HEK293 (cell line): ENCODE results near the gene TOM1L2.

Experiments used
- CTCF ChIA-PET: fragments of 350-600 bp; formaldehyde crosslinking; extraction: SDS; loops from one replicate; lab custom pipeline; 2021; ENCODE audit warnings: antibody characterized with exemption; lab: Yijun Ruan, JAX
- POLR2A ChIA-PET: fragments of 300-600 bp; formaldehyde crosslinking; extraction: SDS; loops from one replicate; lab custom pipeline; 2020; ENCODE audit warnings: antibody characterized with exemption, inconsistent platforms; lab: Yijun Ruan, JAX
- H3K27ac ChIP-seq: fragments of 200-500 bp; sonication (Bioruptor generic); 2 replicates; pipeline ENCODE4 v1.5.1; 2014; ENCODE audit warnings: low read depth, low read length, control low read depth, inconsistent platforms; ENCODE audit errors: extremely low read depth
- H3K36me3 ChIP-seq, 2 experiments: fragments of 200-500 bp in 1 of 2; sonication (Bioruptor generic) in 1 of 2; 1 replicate in 1 of 2; 2 replicates in 1 of 2; pipeline ENCODE4 v1.5.1; 2014 to 2017; ENCODE audit warnings: inconsistent platforms in 2 of 2, low read length in 2 of 2; ENCODE audit not compliant: control insufficient read depth in 2 of 2, insufficient read depth in 1 of 2
- H3K4me1 ChIP-seq: fragments of 200-500 bp; sonication (Bioruptor generic); 2 replicates; pipeline ENCODE4 v1.5.1; 2014; ENCODE audit warnings: mild to moderate bottlenecking, low read length, inconsistent platforms; ENCODE audit not compliant: control insufficient read depth, insufficient read depth
- H3K4me3 ChIP-seq: 2 replicates; pipeline ENCODE4 v1.5.1; 2011; ENCODE audit warnings: low read depth, mild to moderate bottlenecking, control low read depth, low read length, moderate library complexity
- H3K9me3 ChIP-seq: fragments of 200-500 bp; sonication (Bioruptor generic); 2 replicates; pipeline ENCODE4 v1.5.1; 2014; ENCODE audit warnings: low read depth, low read length, inconsistent platforms; ENCODE audit not compliant: control insufficient read depth, insufficient read depth
- GLIS1 ChIP-seq: fragments of 450-650 bp; formaldehyde crosslinking; IDR thresholded peaks from 2 replicates; pipeline ENCODE4 v1.5.1; 2016; ENCODE audit warnings: missing biosample characterization, missing genetic modification characterization
- GLIS2 ChIP-seq: fragments of 450-650 bp; formaldehyde crosslinking; IDR thresholded peaks from 2 replicates; pipeline ENCODE4 v1.5.1; 2016; ENCODE audit warnings: missing biosample characterization, missing genetic modification characterization
- SCRT1 ChIP-seq: fragments of 450-650 bp; formaldehyde crosslinking; IDR thresholded peaks from 2 replicates; pipeline ENCODE4 v1.5.1; 2016; ENCODE audit warnings: missing biosample characterization, missing genetic modification characterization, borderline replicate concordance
- SCRT2 ChIP-seq: fragments of 450-650 bp; formaldehyde crosslinking; IDR thresholded peaks from 2 replicates; pipeline ENCODE4 v1.5.1; 2016; ENCODE audit warnings: missing biosample characterization, missing genetic modification characterization
- ZBTB48 ChIP-seq: fragments of 450-650 bp; formaldehyde crosslinking; IDR thresholded peaks from 2 replicates; pipeline ENCODE4 v1.5.1; 2016; ENCODE audit warnings: missing biosample characterization, missing genetic modification characterization
- ZIC2 ChIP-seq: fragments of 450-650 bp; formaldehyde crosslinking; IDR thresholded peaks from 2 replicates; pipeline ENCODE4 v1.5.1; 2016; ENCODE audit warnings: missing biosample characterization, missing genetic modification characterization
- ZNF157 ChIP-seq: fragments of 450-650 bp; formaldehyde crosslinking; IDR thresholded peaks from 2 replicates; pipeline ENCODE4 v1.5.1; 2016; ENCODE audit warnings: missing biosample characterization, missing genetic modification characterization
- ZNF341 ChIP-seq: fragments of 450-650 bp; formaldehyde crosslinking; IDR thresholded peaks from 2 replicates; pipeline ENCODE4; 2016; ENCODE audit warnings: low read depth, missing biosample characterization, missing genetic modification characterization
- ZNF549 ChIP-seq: fragments of 450-650 bp; IDR thresholded peaks from 2 replicates; pipeline ENCODE4 v1.5.1; 2018; ENCODE audit warnings: missing biosample characterization, missing genetic modification characterization, mild to moderate bottlenecking, inconsistent platforms, moderate library complexity
- ZNF76 ChIP-seq: fragments of 450-650 bp; formaldehyde crosslinking; IDR thresholded peaks from 2 replicates; pipeline ENCODE4; 2016; ENCODE audit warnings: low read depth, missing biosample characterization, missing genetic modification characterization, borderline replicate concordance
- TF ChIP-seq, protein P1 (sequence below): fragments of 450-650 bp; formaldehyde crosslinking; IDR thresholded peaks from 2 replicates; pipeline ENCODE4 v1.5.1; 2017; ENCODE audit warnings: missing biosample characterization, missing genetic modification characterization
- TF ChIP-seq, protein P2 (sequence below): fragments of 450-650 bp; formaldehyde crosslinking; IDR thresholded peaks from 2 replicates; pipeline ENCODE4 v1.5.1; 2016; ENCODE audit warnings: missing biosample characterization, missing genetic modification characterization
- TF ChIP-seq, protein P3 (sequence below): fragments of 450-650 bp; formaldehyde crosslinking; IDR thresholded peaks from 2 replicates; pipeline ENCODE4 v1.5.1; 2016; ENCODE audit warnings: missing biosample characterization, missing genetic modification characterization
- TF ChIP-seq, protein P4 (sequence below): fragments of 450-650 bp; formaldehyde crosslinking; IDR thresholded peaks from 2 replicates; pipeline ENCODE4 v1.5.1; 2016; ENCODE audit warnings: missing biosample characterization, missing genetic modification characterization

Gene TOM1L2

DNA sequence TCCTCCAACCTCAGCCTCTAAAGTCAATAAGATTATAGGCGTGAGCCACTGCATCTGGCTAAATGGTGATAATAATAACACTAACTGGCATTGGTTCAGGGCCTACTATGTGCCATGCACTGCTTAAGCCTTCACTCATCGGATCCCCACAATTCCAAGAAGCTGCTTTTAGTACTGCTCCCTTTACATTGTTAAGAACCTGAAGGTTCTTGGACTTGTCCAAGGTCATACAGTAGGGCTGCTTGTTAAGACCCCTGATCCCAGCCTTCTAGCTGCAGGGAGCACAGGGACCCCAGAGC is 142.0 kb downstream of the TOM1L2 start (continued):
- no peak for TF ChIP-seq ZNF76 (tag by site-specific recombination)
- TF ChIP-seq, all 188 proteins: peak for 0

DNA sequence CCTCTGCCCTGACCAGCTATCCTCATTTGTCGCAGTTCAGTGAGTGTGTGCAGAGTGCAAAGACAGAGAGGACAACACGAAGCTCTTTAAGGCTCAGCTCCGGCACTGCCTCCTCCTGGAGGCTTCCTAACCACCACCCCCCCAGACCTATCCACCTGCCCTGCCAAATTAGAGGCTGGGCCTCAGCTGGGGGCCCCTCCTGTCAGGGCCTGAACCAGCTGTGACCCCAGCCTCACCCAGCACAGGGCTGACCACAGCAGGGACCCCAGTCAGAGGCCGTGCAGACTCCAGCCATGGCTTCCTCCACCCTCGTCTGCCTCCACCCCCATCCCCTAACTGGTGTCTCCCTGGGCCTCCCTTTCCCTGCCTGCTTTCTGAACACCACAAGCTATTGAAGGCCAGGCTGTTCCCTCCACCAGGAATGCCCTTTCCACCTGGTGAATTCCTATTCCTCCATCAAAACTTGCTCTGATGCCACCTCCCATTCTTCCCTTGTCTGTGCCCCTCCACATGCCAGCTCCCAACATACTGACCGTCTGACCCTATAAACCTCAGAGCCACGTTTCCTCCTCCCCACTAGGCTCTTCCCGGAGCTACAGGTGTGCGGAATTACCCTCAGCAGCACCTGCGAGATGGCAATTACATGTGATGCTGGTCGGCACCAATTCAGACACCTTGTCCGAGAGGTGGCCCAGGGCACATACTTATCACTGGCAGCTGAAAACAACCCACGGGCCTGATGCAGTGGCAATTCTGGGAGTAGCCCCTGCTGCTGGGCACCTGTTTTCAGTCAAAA is 144.2 kb downstream of the TOM1L2 start:
- Histone ChIP-seq H3K4me1 (peaks cover 22% of the 10 kb centered on the region), H3K27ac (peak overlapping the region; percentile 5; the same call in 1 of the 2 replicates), H3K4me3 (no peak overlapping the region), H3K36me3 (peaks cover 0 to 4% of the 10 kb centered on the region in 2 experiments; a peak in 1 of 3 replicates), H3K9me3 (no peaks in the 10 kb centered on the region)
- CTCF ChIA-PET = interaction anchor here (1.8 to 2.4 kb wide), 2 partner anchors 17 to 91 kb away, joined by 6 to 11 read pairs; no protein-coding TSS in a partner anchor
- TF ChIP-seq, protein P1, sequence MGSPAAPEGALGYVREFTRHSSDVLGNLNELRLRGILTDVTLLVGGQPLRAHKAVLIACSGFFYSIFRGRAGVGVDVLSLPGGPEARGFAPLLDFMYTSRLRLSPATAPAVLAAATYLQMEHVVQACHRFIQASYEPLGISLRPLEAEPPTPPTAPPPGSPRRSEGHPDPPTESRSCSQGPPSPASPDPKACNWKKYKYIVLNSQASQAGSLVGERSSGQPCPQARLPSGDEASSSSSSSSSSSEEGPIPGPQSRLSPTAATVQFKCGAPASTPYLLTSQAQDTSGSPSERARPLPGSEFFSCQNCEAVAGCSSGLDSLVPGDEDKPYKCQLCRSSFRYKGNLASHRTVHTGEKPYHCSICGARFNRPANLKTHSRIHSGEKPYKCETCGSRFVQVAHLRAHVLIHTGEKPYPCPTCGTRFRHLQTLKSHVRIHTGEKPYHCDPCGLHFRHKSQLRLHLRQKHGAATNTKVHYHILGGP (tag by site-specific recombination) = no peak
- TF ChIP-seq ZNF549 (tag by site-specific recombination) (no peak), GLIS1 (tag by site-specific recombination) (peak; percentile 84), GLIS2 (peak; percentile 51; the same call in 1 of the 2 replicates), SCRT2 (tag by site-specific recombination) (peak; percentile 87), ZBTB48 (tag by site-specific recombination) (peak; percentile 39; the same call in 1 of the 2 replicates), ZNF157 (no peak), ZIC2 (tag by site-specific recombination) (peak; percentile 37; the same call in 1 of the 2 replicates), SCRT1 (tag by site-specific recombination) (peak; percentile 89), ZNF341 (tag by site-specific recombination) (peak; percentile 75)
- TF ChIP-seq, protein P2, sequence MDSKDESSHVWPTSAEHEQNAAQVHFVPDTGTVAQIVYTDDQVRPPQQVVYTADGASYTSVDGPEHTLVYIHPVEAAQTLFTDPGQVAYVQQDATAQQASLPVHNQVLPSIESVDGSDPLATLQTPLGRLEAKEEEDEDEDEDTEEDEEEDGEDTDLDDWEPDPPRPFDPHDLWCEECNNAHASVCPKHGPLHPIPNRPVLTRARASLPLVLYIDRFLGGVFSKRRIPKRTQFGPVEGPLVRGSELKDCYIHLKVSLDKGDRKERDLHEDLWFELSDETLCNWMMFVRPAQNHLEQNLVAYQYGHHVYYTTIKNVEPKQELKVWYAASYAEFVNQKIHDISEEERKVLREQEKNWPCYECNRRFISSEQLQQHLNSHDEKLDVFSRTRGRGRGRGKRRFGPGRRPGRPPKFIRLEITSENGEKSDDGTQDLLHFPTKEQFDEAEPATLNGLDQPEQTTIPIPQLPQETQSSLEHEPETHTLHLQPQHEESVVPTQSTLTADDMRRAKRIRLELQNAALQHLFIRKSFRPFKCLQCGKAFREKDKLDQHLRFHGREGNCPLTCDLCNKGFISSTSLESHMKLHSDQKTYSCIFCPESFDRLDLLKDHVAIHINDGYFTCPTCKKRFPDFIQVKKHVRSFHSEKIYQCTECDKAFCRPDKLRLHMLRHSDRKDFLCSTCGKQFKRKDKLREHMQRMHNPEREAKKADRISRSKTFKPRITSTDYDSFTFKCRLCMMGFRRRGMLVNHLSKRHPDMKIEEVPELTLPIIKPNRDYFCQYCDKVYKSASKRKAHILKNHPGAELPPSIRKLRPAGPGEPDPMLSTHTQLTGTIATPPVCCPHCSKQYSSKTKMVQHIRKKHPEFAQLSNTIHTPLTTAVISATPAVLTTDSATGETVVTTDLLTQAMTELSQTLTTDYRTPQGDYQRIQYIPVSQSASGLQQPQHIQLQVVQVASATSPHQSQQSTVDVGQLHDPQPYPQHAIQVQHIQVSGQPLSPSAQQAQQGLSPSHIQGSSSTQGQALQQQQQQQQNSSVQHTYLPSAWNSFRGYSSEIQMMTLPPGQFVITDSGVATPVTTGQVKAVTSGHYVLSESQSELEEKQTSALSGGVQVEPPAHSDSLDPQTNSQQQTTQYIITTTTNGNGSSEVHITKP (tag by site-specific recombination) = peak; percentile 36; the same call in 1 of the 2 replicates
- TF ChIP-seq, protein P3, sequence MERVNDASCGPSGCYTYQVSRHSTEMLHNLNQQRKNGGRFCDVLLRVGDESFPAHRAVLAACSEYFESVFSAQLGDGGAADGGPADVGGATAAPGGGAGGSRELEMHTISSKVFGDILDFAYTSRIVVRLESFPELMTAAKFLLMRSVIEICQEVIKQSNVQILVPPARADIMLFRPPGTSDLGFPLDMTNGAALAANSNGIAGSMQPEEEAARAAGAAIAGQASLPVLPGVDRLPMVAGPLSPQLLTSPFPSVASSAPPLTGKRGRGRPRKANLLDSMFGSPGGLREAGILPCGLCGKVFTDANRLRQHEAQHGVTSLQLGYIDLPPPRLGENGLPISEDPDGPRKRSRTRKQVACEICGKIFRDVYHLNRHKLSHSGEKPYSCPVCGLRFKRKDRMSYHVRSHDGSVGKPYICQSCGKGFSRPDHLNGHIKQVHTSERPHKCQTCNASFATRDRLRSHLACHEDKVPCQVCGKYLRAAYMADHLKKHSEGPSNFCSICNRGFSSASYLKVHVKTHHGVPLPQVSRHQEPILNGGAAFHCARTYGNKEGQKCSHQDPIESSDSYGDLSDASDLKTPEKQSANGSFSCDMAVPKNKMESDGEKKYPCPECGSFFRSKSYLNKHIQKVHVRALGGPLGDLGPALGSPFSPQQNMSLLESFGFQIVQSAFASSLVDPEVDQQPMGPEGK (tag by site-specific recombination) = peak; percentile 44; the same call in 1 of the 2 replicates
- TF ChIP-seq, protein P4, sequence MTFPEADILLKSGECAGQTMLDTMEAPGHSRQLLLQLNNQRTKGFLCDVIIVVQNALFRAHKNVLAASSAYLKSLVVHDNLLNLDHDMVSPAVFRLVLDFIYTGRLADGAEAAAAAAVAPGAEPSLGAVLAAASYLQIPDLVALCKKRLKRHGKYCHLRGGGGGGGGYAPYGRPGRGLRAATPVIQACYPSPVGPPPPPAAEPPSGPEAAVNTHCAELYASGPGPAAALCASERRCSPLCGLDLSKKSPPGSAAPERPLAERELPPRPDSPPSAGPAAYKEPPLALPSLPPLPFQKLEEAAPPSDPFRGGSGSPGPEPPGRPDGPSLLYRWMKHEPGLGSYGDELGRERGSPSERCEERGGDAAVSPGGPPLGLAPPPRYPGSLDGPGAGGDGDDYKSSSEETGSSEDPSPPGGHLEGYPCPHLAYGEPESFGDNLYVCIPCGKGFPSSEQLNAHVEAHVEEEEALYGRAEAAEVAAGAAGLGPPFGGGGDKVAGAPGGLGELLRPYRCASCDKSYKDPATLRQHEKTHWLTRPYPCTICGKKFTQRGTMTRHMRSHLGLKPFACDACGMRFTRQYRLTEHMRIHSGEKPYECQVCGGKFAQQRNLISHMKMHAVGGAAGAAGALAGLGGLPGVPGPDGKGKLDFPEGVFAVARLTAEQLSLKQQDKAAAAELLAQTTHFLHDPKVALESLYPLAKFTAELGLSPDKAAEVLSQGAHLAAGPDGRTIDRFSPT (tag by site-specific recombination) = no peak
- POLR2A ChIA-PET = interaction anchor here (1.1 to 11.4 kb wide), 2 partner anchors 10 kb away, joined by 4 to 181 read pairs; partner anchors contain the start of gene SREBF1
